Measurements from ENCODE around the gene FAM177A1.

DNA sequence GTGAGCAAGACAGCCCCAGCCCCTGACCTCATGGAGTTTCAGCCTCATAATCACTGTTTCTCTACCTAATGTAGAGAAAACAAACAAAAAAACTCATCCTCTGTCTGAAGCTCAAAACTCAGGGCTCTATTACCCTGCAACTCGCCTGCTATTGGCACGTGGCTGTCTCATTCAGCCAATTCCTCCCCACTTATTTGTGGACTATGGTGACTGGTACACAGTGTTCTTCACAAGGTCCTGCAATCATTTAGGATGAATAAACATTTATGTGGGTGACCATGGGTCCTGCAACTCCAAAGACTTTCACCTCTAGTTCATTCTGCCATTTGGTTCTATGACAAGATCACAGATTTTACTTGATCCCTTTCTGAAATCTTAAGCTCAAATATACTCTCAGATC lies 71.0 kb downstream of the FAM177A1 start:
- TF ChIP-seq, protein P1, sequence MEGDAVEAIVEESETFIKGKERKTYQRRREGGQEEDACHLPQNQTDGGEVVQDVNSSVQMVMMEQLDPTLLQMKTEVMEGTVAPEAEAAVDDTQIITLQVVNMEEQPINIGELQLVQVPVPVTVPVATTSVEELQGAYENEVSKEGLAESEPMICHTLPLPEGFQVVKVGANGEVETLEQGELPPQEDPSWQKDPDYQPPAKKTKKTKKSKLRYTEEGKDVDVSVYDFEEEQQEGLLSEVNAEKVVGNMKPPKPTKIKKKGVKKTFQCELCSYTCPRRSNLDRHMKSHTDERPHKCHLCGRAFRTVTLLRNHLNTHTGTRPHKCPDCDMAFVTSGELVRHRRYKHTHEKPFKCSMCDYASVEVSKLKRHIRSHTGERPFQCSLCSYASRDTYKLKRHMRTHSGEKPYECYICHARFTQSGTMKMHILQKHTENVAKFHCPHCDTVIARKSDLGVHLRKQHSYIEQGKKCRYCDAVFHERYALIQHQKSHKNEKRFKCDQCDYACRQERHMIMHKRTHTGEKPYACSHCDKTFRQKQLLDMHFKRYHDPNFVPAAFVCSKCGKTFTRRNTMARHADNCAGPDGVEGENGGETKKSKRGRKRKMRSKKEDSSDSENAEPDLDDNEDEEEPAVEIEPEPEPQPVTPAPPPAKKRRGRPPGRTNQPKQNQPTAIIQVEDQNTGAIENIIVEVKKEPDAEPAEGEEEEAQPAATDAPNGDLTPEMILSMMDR (IDR thresholded peaks at IDR 0.05): no peak
- TF ChIP-seq POLR2A (IDR thresholded peaks at IDR 0.05): no peak
- TF ChIP-seq POLR2AphosphoS5 (IDR thresholded peaks at IDR 0.05): no peak

Measured in transverse colon (tissue), 4 donors.